SIG-M5 treated with dmso at 0.1 percent for 504 hours (cell line): ENCODE data around the gene ADARB2.

Source experiments
- DNase-seq: peaks from one replicate; lab custom pipeline; 2025; ENCODE audit not compliant: unreplicated experiment; lab: John Stamatoyannopoulos, UW

The ADARB2 gene

DNA sequence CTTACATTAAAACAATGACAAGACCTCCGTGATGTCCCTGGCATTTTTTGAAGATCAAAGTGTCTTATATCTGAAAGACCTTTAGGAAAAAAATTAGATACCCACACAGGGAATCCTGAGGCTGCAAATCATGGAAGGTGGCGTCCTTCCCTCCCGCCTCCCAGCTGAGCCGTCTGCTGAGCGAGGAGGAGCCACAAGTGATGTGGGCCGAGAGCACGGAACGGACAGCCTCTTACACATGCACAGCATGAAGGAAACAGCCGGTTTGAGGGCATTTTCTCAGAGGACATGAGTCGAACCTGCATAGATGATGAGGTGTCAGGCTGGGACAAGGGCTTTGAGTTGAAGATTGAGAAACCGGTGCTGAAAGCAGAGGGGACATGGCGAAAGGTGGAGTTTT, 163.3 kb downstream of the ADARB2 start:
- DNase-seq: no peak

- DNase-seq: no peak
Measured at GRCh38 chr10:1573334-1573969, 163.9 kb downstream of the ADARB2 start.

- no peak for DNase-seq
Measured at GRCh38 chr10:1572519-1573333, 164.6 kb downstream of the ADARB2 start.

DNA sequence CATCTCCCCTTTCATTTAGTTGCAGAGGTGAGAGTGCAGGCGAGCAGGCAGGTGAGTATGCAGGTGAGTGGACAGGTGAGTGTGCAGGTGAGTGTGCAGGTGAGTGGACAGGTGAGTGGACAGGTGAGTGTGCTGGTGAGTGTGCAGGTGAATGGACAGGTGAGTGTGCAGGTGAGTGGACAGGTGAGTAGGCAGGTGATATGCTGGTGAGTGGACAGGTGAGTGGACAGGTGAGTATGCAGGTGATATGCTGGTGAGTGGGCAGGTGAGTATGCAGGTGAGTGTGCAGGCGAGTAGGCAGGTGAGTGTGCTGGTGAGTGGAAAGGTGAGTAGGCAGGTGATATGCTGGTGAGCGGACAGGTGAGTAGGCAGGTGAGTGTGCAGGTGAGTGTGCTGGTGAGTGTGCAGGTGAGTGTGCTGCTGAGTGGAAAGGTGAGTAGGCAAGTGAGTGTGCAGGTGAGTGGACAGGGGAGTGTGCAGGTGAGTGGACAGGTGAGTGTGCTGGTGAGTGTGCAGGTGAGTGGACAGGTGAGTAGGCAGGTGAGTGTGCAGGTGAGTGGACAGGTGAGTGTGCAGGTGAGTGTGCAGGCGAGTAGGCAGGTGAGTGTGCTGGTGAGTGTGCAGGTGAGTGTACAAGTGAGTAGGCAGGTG, 165.6 kb downstream of the ADARB2 start:
- no peak for DNase-seq

DNA sequence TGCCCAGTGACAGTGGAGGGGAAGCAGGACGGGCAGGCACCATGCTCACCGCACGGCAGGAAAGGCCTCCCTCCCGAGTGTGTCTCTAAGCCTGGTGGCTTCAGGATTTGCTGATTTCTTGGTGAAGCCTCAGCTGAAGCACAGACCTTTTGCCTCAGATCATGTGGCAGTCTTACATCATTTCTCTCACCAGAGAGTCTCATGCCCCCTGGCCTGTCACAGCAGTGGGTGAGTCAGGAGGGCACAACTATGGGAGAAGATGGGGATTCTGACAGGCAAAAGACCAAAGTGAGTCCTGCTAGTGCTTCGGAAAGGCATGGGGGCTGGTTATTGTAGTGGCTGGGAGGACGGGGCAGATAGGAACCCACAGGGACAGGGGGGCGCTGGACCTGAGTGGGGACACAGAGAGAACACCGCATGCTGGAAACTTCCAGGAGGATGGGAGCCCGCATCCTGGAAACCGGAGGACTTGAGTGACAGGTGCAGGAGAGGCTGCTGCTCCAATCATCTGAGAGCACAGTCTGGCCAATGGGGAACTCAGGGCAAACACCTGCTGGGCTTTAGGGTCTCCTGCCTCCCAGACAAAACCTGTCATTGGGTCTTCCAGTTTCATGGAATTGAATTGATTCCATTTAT, 166.8 kb downstream of the ADARB2 start:
- DNase-seq: no peak

DNA sequence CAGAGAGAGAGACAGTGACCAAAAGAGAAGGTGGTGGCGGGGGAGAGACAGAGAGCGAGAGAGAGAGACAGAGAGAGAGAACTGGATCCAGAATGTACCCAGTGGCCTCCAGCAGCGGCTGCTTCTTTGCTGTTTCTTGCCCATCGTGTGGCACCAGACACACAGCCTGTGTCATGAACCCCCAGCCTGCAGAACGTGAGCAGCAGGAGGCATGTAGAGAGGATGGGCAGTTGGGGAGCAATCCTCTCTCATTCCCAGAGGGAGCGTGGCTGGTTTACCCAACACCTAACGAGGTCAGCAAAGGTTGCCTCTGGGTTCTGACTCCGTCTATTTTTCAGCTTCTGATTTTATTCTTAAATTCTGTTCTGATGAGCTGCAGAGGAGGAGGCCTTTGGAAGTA, 168.1 kb downstream of the ADARB2 start:
- no peak for DNase-seq

DNA sequence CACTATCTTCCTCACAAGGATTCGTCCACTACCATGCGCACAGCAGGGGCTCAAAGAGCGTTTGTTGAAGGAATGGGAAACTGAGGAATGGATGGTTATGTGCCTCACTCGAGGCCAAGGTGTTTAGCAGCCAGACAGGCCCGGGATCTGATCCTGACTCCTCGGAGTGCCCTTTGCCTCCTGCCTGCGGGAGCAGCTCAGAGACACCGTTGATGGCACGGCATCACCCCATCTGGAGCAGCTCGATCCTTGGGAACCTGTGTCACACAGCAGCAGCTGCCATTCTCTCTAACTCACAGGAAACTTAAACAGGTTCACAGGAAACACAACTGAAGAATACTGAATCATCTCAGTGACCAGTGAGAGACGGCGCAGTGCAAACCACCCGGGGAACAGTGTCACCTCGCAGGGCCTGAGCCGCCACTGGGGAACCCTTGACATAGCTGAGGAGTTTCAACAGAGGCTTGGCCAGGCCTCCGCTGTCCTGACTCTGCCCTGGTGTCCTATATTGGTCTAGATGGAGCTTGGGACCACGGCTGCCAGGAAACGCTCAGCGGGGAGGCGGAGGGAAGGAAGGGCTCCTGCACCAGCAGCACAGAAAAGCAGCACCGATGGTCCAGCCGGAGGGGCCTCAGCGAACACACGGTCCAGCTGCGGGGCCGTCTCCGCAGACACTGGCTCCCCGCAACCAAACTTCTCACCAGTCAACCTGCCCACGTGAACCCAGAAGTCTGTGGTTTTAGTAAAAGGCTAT, 169.4 kb downstream of the ADARB2 start:
- DNase-seq: no peak

- DNase-seq: no peak
Measured at GRCh38 chr10:1567152-1567551, 170.2 kb downstream of the ADARB2 start.

GRCh38 chr10:1564791-1565190, 172.5 kb downstream of the ADARB2 start:
- DNase-seq: no peak

DNA sequence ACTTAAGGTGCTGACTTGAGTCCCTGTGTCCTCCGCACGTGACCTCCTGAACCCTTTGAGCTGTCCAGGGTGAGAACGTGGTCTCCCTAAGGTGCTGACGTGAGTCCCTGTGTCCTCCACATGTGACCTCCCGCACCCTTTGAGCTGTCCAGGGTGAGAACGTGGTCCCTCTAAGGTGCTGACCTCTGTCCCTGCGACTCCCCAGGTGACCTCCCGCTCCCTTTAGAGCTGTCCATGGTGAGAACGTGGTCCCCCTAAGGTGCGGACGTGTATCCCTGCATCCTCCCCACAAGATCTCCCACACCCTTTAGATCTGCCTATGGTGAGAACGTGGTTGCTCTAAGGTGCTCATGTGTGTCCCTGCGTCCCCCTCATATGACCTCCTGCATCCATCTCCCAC, 174.3 kb downstream of the ADARB2 start:
- DNase-seq: no peak

GRCh38 chr10:1561731-1562337, 175.5 kb downstream of the ADARB2 start:
- DNase-seq: no peak

GRCh38 chr10:1560535-1561192, 176.7 kb downstream of the ADARB2 start:
- DNase-seq: no peak

- DNase-seq: no peak
Measured at GRCh38 chr10:1559761-1560160, 177.6 kb downstream of the ADARB2 start.

DNA sequence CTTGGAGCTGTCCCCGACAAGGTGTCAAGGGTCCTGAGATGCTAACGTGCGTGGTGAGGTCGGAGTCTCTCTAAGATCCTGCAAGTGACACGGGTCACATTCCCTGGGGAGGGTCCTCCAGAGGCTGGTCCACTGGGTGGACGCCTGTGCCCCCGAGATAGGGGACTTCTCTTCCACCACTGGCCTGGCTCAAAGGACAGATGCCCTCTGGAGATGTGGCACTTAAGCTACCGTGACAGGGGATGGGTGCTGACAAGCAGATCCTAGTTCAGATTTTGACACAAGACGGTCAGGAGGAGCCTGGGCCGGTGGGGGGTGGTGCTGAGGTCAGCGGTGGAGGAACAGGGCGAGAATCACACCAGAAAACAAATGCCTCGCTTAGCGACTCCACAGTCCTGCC, 178.0 kb downstream of the ADARB2 start:
- no peak for DNase-seq

DNA sequence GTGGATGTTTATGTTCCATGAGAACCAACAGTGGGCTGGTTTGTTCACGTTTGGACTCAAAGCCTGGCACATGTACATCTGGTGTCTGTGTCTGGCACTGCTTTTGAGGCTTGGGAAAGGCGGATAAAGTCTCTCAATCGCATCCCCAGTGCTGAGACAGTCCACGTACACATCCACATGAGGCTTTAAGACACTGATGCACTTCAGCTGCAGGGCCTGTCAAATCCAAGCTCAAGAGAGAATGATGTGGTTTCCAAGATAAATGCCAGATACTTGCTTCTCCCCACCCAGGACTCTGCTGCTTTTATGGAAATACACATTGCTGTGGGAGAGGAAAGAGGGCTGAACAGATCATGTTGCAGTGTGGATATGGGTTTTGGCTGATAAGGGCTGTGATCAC, 178.4 kb downstream of the ADARB2 start:
- no peak for DNase-seq

DNA sequence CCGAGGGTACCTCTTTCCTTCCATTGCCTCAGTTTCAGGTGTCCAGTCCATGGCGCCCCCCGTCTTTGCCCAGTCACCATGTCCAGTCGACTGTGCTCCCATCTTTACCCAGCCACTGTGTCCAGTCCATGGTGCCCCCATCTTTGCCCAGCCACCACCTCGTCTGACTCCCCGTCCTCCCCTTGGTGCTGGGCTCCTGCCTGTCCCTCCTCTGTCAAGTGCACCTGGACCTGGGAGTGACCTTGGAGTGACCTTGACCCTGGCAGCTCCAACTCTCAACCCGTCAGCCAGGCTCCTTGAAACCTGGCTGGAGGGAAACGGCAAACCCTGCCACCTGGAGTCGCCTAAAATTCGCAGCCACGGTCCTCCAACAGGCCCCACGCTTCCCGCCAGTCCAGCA, 180.2 kb downstream of the ADARB2 start:
- DNase-seq: no peak

GRCh38 chr10:1556496-1556895, 180.8 kb downstream of the ADARB2 start:
- no peak for DNase-seq

DNA sequence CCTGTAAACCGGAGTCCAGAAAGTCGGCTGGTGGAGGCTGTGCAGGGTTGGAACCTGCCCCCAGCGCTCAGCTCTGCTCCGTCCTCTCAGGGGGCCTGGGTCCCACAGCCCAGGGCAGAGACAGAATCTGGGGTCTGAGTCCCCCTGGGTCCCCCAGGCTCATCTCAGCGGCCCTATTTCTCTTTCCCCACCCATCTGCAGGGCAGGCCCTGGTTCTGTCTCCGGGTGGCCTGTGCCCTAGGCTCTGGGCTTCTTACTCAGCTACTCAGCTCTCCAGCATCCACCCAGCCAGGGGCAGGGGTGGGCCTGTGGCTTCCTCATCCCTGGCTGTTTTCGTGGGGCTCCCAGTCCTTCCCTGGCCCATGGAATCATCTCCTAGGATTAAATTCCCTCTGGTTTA, 183.4 kb downstream of the ADARB2 start:
- no peak for DNase-seq

- DNase-seq: no peak
Measured at GRCh38 chr10:1552881-1553670, 184.2 kb downstream of the ADARB2 start.
